Hepatocyte (in vitro differentiated cells): ENCODE measurements around the gene CHST11.

Experiments used
- CTCF ChIP-seq: fragments of 200-600 bp; sonication (generic); IDR thresholded peaks from 2 replicates; pipeline ENCODE4 v1.5.1; 2016; ENCODE audit warnings: antibody characterized with exemption, mild to moderate bottlenecking; ENCODE audit not compliant: poor library complexity
- EZH2 ChIP-seq: fragments of 200-600 bp; sonication (generic); IDR thresholded peaks from 2 replicates; pipeline ENCODE4 v1.6.1; 2016; ENCODE audit warnings: antibody characterized with exemption, mild to moderate bottlenecking, borderline replicate concordance

- TF ChIP-seq CTCF (no peak), EZH2 (no peak)
These were observed 277.9 kb downstream of the CHST11 start for GRCh38 chr12:104734541-104735095.
